ENCODE results near the gene MCOLN2.

MCOLN2 gene

DNA sequence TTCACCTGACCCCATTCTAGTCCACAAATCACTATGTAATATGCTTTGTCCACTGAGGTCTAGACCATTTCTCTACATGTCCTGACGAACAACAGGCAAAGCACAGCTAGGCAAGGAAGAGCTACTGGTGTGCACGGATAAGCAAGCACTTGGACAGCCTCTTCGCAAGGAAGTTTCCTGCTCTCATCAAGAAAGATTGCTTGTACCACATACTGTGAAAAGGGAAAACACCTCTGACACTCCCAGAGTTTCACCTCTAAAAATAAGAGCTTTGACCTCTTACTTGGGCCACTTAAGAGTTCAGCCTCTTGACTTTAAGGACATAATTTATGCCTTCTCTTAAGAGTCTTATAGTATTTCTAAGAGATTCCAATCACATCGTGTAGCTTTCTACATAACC lies 67.9 kb downstream of the MCOLN2 start:
- H3K4me3 ChIP-seq (ENCODE audit: severe bottlenecking), result no peak overlapping the region
- TF ChIP-seq CTCF (IDR thresholded peaks at IDR 0.05; ENCODE audit: poor library complexity, severe bottlenecking), result no peak
- H3K4me1 ChIP-seq (ENCODE audit: insufficient read depth, poor library complexity, severe bottlenecking), result no peaks in the 10 kb centered on the region
- H3K36me3 ChIP-seq (ENCODE audit: low read depth), result no peaks in the 10 kb centered on the region
- no peaks in the 10 kb centered on the region for H3K9me3 ChIP-seq (ENCODE audit: severe bottlenecking)
- ATAC-seq (ENCODE audit: low read depth) (no peak), DNase-seq (ENCODE audit: low spot score) (no peak)
- H3K27ac ChIP-seq (ENCODE audit: poor library complexity, severe bottlenecking), result no peak overlapping the region
- H3K27me3 ChIP-seq (ENCODE audit: insufficient read depth, poor library complexity, severe bottlenecking), result no peaks in the 10 kb centered on the region

DNA sequence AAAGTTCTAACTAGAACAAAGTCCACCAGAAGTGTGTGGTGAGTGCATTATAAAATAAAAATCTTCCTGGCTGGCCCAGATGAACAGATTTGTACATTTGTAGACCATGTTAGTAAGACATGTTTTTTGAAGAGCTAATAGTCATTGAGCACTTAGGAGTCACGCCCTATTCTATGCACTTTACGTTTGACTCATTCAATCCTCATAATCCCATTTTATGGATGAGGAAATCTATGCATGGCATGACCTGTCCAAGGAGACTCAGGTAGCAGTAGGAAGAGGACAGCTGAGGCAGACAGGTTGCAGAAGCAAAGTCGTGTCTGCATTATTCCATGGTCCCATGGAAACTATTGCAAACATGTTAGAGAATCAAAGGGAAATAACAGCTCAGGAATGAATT lies 73.6 kb downstream of the MCOLN2 start:
- Histone ChIP-seq H3K4me1 (ENCODE audit: insufficient read depth, poor library complexity, severe bottlenecking) (no peaks in the 10 kb centered on the region), H3K27ac (ENCODE audit: poor library complexity, severe bottlenecking) (no peak overlapping the region), H3K4me3 (ENCODE audit: severe bottlenecking) (no peak overlapping the region), H3K9me3 (ENCODE audit: severe bottlenecking) (no peaks in the 10 kb centered on the region), H3K27me3 (ENCODE audit: insufficient read depth, poor library complexity, severe bottlenecking) (no peaks in the 10 kb centered on the region), H3K36me3 (ENCODE audit: low read depth) (no peaks in the 10 kb centered on the region)
- DNase-seq (ENCODE audit: low spot score) (no peak), ATAC-seq (ENCODE audit: low read depth) (no peak)
- no peak for TF ChIP-seq CTCF (IDR thresholded peaks at IDR 0.05; ENCODE audit: poor library complexity, severe bottlenecking)

DNA sequence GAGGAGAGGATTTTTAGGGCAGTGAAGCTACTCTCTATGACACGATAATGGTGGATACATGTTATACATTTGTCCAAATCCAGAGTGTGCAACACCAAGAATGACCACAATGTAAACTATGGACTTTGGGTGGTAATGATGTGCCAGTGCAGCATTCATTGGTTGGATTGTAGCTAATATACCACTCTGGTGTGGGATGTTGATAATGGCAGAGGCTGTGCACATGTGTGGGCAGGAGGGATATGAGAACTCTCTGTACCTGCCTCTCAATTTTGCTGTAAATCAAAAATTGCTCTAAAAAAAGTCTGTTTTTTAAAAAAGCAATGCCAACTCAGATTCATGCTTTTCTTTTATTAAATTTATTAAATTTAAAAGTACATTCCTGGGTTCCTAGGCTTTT lies 76.8 kb downstream of the MCOLN2 start:
- no peak for DNase-seq (ENCODE audit: low spot score)

GRCh38 chr1:84919461-84919970 lies 77.4 kb downstream of the MCOLN2 start:
- ATAC-seq (ENCODE audit: low read depth), result no peak
- Histone ChIP-seq H3K27ac (ENCODE audit: poor library complexity, severe bottlenecking) (no peak overlapping the region), H3K4me1 (ENCODE audit: insufficient read depth, poor library complexity, severe bottlenecking) (no peaks in the 10 kb centered on the region), H3K27me3 (ENCODE audit: insufficient read depth, poor library complexity, severe bottlenecking) (no peaks in the 10 kb centered on the region), H3K4me3 (ENCODE audit: severe bottlenecking) (no peak overlapping the region), H3K36me3 (ENCODE audit: low read depth) (no peaks in the 10 kb centered on the region), H3K9me3 (ENCODE audit: severe bottlenecking) (no peaks in the 10 kb centered on the region)
- DNase-seq (ENCODE audit: low spot score), result no peak
- no peak for TF ChIP-seq CTCF (IDR thresholded peaks at IDR 0.05; ENCODE audit: poor library complexity, severe bottlenecking)

More for the DNA sequence above, 76.8 kb downstream of the MCOLN2 start:
- TF ChIP-seq CTCF (IDR thresholded peaks at IDR 0.05; ENCODE audit: poor library complexity, severe bottlenecking), result no peak
- Histone ChIP-seq H3K4me3 (ENCODE audit: severe bottlenecking) (no peak overlapping the region), H3K4me1 (ENCODE audit: insufficient read depth, poor library complexity, severe bottlenecking) (no peaks in the 10 kb centered on the region), H3K27ac (ENCODE audit: poor library complexity, severe bottlenecking) (no peak overlapping the region), H3K27me3 (ENCODE audit: insufficient read depth, poor library complexity, severe bottlenecking) (no peaks in the 10 kb centered on the region), H3K36me3 (ENCODE audit: low read depth) (no peaks in the 10 kb centered on the region), H3K9me3 (ENCODE audit: severe bottlenecking) (no peaks in the 10 kb centered on the region)
- no peak for ATAC-seq (ENCODE audit: low read depth)

DNA sequence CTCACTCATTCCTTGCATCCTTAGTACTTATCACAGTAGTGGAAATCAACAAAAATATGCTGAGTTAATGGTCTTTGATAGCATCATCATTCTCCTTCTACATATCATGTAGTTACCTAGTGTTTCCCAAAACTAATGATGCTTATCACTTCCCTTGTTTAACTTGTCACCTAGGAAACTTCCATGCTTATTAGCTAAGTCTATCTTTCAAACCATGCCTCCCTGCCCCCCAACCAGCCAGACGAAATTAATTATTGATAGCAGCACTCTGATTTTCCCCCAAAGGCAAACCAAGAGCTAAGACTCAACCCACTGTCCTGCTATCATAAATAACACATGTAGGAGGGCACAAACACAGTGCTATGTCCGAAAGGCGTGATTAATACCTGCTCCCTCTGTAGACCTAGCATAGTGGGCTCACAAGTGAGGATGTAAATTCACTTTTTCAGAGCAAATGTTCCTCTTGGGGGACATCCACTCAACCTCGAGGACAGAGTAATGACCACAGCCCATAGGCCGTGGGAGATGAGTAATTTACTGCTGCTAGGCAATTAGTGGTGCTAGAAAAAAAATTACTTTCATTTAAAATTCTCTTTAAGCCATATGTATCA lies 78.1 kb downstream of the MCOLN2 start:
- no peaks in the 10 kb centered on the region for H3K9me3 ChIP-seq (ENCODE audit: severe bottlenecking)
- no peak for ATAC-seq (ENCODE audit: low read depth)
- no peaks in the 10 kb centered on the region for H3K27me3 ChIP-seq (ENCODE audit: insufficient read depth, poor library complexity, severe bottlenecking)
- peaks cover under 1% of the 10 kb centered on the region for H3K4me1 ChIP-seq (ENCODE audit: insufficient read depth, poor library complexity, severe bottlenecking)
- no peak for TF ChIP-seq CTCF (IDR thresholded peaks at IDR 0.05; ENCODE audit: poor library complexity, severe bottlenecking)
- no peak overlapping the region for H3K27ac ChIP-seq (ENCODE audit: poor library complexity, severe bottlenecking)
- H3K36me3 ChIP-seq (ENCODE audit: low read depth), result no peaks in the 10 kb centered on the region
- no peak overlapping the region for H3K4me3 ChIP-seq (ENCODE audit: severe bottlenecking)
- no peak for DNase-seq (ENCODE audit: low spot score)

Data from RWPE2 (cell line).